HepG2 (cell line): ENCODE results near the gene ASB3. TPM values are rescaled to one million over a fixed set of nuclear protein-coding genes. Genes with fewer than 3 reads are reported as not detected.

Source experiments
- ATAC-seq: fragments of 200-7000 bp; cut with Tn5 transposase; 3 replicates; pipeline ENCODE4 v1.9.1; 2020; ENCODE audit warnings: mild to moderate bottlenecking, moderate library complexity
- BruUV-seq: library from RNA; stranded (reverse); fragments of 400-500 nt; replicated peaks from 2 replicates; lab custom pipeline; 2021; lab: Mats Ljungman, UMichigan
- CTCF ChIA-PET: fragments of 300-600 bp; formaldehyde crosslinking; extraction: SDS; loops from one replicate; lab custom pipeline; 2021; ENCODE audit warnings: low total read pairs, inconsistent platforms, low intra/inter-chr PET ratio; lab: Yijun Ruan, JAX
- POLR2A ChIA-PET: fragments of 350-600 bp; sonication (Branson Sonifier 250); formaldehyde crosslinking; loops from one replicate; lab custom pipeline; 2020; ENCODE audit warnings: antibody characterized with exemption, inconsistent platforms; lab: Yijun Ruan, JAX
- DNase-seq: peaks from one replicate; pipeline ENCODE4 v3.0.0-alpha.2; 2015; ENCODE audit warnings: low spot score
- FAIRE-seq: peaks from 3 replicates; lab custom pipeline; 2011; peaks lifted over from hg19 to GRCh38; lab: Jason Lieb, UNC
- H2AFZ ChIP-seq: one replicate; pipeline ENCODE4 v1.6.1; 2011; ENCODE audit warnings: low read length, inconsistent platforms
- H3K27ac ChIP-seq: fragments of 300-600 bp; 3 replicates; pipeline ENCODE4 v1.8.0; 2011; ENCODE audit warnings: mixed run types, mild to moderate bottlenecking, mixed read lengths, low read length, inconsistent platforms; ENCODE audit not compliant: insufficient read depth; ENCODE audit errors: extremely low read length
- H3K27me3 ChIP-seq, 2 experiments: fragments of 200-600 bp in 1 of 2; 2 replicates in 1 of 2; 3 replicates in 1 of 2; pipeline versions ENCODE4 v1.6.0 to v1.8.0; 2011; ENCODE audit warnings: low read length in 2 of 2, mild to moderate bottlenecking in 2 of 2, moderate library complexity in 2 of 2, inconsistent platforms in 1 of 2; ENCODE audit not compliant: insufficient read depth in 2 of 2, control insufficient read depth in 1 of 2
- H3K36me3 ChIP-seq, 2 experiments: fragments of 200-600 bp in 1 of 2; replicated peaks in 1 of 2; 2 replicates in 1 of 2; 3 replicates in 1 of 2; pipeline versions ENCODE4 v1.5.1 to v1.8.0; 2011; ENCODE audit warnings: low read length in 2 of 2, inconsistent platforms in 1 of 2; ENCODE audit not compliant: insufficient read depth in 2 of 2, control insufficient read depth in 1 of 2
- H3K4me1 ChIP-seq: 2 replicates; pipeline ENCODE4 v1.5.1; 2012; ENCODE audit warnings: low read length, inconsistent platforms; ENCODE audit not compliant: insufficient read depth
- H3K4me2 ChIP-seq: 2 replicates; pipeline ENCODE4 v1.6.0; 2011; ENCODE audit warnings: low read depth, low read length, inconsistent platforms
- H3K4me3 ChIP-seq, 3 experiments: fragments of 200-600 bp in 1 of 3; sonication (generic), shearing (Covaris generic) in 1 of 3; replicated peaks in 1 of 3; 2 replicates each; pipeline ENCODE4 v1.5.1; 2011 to 2016; ENCODE audit warnings: low read length in 3 of 3, inconsistent platforms in 2 of 3, low read depth in 2 of 3, mild to moderate bottlenecking in 2 of 3, control low read depth in 1 of 3, mixed read lengths in 1 of 3; ENCODE audit not compliant: insufficient read depth in 1 of 3
- H3K79me2 ChIP-seq: one replicate; pipeline ENCODE4 v1.6.1; 2011; ENCODE audit warnings: low read length, inconsistent platforms; ENCODE audit not compliant: insufficient read depth
- H3K9ac ChIP-seq: 2 replicates; pipeline ENCODE4 v1.6.0; 2011; ENCODE audit warnings: mild to moderate bottlenecking, low read depth, low read length, inconsistent platforms; ENCODE audit not compliant: insufficient read depth
- H3K9me3 ChIP-seq: 2 replicates; pipeline ENCODE4 v1.5.1; 2012; ENCODE audit warnings: mild to moderate bottlenecking, low read length
- H4K20me1 ChIP-seq: 2 replicates; pipeline ENCODE4 v1.6.0; 2011; ENCODE audit warnings: inconsistent platforms, mild to moderate bottlenecking, low read length, moderate library complexity; ENCODE audit not compliant: insufficient read depth
- FOXA3 ChIP-seq: IDR thresholded peaks from 2 replicates; pipeline ENCODE4 v1.6.1; 2016; ENCODE audit warnings: missing genetic modification reagents, missing compliant biosample characterization
- FOXP1 ChIP-seq, 2 experiments: fragments of 450-650 bp in 1 of 2; IDR thresholded peaks; 2 replicates each; pipeline ENCODE4 v1.6.1; 2017 to 2018; ENCODE audit warnings: antibody characterized with exemption in 1 of 2
- HDAC1 ChIP-seq: sonication (generic); formaldehyde crosslinking; IDR thresholded peaks from 2 replicates; pipeline ENCODE4 v1.5.1; 2020; ENCODE audit warnings: mild to moderate bottlenecking, missing genetic modification reagents
- HOXA5 ChIP-seq: sonication (generic); formaldehyde crosslinking; IDR thresholded peaks from 2 replicates; pipeline ENCODE4 v1.4.0; 2020; ENCODE audit warnings: missing genetic modification reagents
- NCOA2 ChIP-seq: sonication (generic); formaldehyde crosslinking; IDR thresholded peaks from 2 replicates; pipeline ENCODE4 v1.8.0; 2022; ENCODE audit warnings: inconsistent platforms
- NR2F2 ChIP-seq: IDR thresholded peaks from 2 replicates; pipeline ENCODE4 v1.6.1; 2012; ENCODE audit warnings: low read depth, inconsistent platforms, borderline replicate concordance
- PHF21A ChIP-seq: sonication (generic); formaldehyde crosslinking; IDR thresholded peaks from 2 replicates; pipeline ENCODE4 v1.5.0; 2020; ENCODE audit warnings: mild to moderate bottlenecking, missing genetic modification reagents
- RAD21 ChIP-seq: fragments of 450-650 bp; formaldehyde crosslinking; IDR thresholded peaks from 2 replicates; pipeline ENCODE4 v1.5.0; 2020; ENCODE audit warnings: mild to moderate bottlenecking
- ZNF121 ChIP-seq: sonication (generic); formaldehyde crosslinking; IDR thresholded peaks from 2 replicates; pipeline ENCODE4 v1.5.0; 2020; ENCODE audit warnings: mild to moderate bottlenecking, missing genetic modification reagents
- ZNF605 ChIP-seq: sonication (generic); formaldehyde crosslinking; IDR thresholded peaks from 2 replicates; pipeline ENCODE4 v1.8.0; 2022; ENCODE audit warnings: mild to moderate bottlenecking, missing genetic modification reagents
- ZNF780A ChIP-seq: sonication (generic); formaldehyde crosslinking; IDR thresholded peaks from 2 replicates; pipeline ENCODE4 v1.8.0; 2022; ENCODE audit warnings: mild to moderate bottlenecking, missing genetic modification reagents, moderate library complexity
- WGBS: methylation state at CpG from one replicate; pipeline ENCODE4 v1.1.6; 2017; ENCODE audit warnings: low lambda C conversion rate; 5-methylcytosine and 5-hydroxymethylcytosine counted together
- in situ Hi-C: cut with HindIII; loops from 2 replicates; pipeline ENCODE4 v1.10.0; 2017; ENCODE audit warnings: low pct_unique_long_range_greater_than_20kb; ENCODE audit not compliant: extremely low pct_ligation_motif_present
- intact Hi-C: fragments of 100-400 bp; cut with micrococcal nuclease; formaldehyde crosslinking; loops from one replicate; pipeline ENCODE4 v1.10.0; 2022; ENCODE audit not compliant: unreplicated experiment
- polyA plus RNA-seq, 8 experiments: library from polyadenylated mRNA; depleted of rRNA in 3 of 8; stranded (reverse) in 7 of 8; unstranded in 1 of 8; fragments of >200 nt; fragmentation: Illumina TruSeq in 4 of 8; extraction: Trizol in 4 of 8; gene quantifications; 2 replicates each; pipeline versions ENCODE4 v1.2.1 to v1.2.3, GENCODE V29; 2011 to 2016; ENCODE audit warnings: low read depth in 4 of 8, missing spikeins in 1 of 8, mixed read lengths in 1 of 8; ENCODE audit not compliant: insufficient read depth in 1 of 8
- total RNA-seq, 5 experiments: library from RNA; depleted of rRNA; stranded (reverse); fragments of >200 nt; fragmentation: Illumina TruSeq; extraction: Trizol; gene quantifications; 2 replicates each; pipeline ENCODE4 v1.2.3, GENCODE V29; 2016; ENCODE audit warnings: low read depth in 1 of 5
- TF ChIP-seq, protein P1 (sequence below): sonication (generic); formaldehyde crosslinking; IDR thresholded peaks from 2 replicates; pipeline ENCODE4 v1.5.1; 2020; ENCODE audit warnings: mild to moderate bottlenecking, missing genetic modification reagents, moderate library complexity
- TF ChIP-seq, protein P2 (sequence below): sonication (generic); formaldehyde crosslinking; IDR thresholded peaks from 2 replicates; pipeline ENCODE4 v1.4.0; 2020; ENCODE audit warnings: missing genetic modification reagents, mild to moderate bottlenecking, borderline replicate concordance
- TF ChIP-seq, protein P3 (sequence below): sonication (generic); formaldehyde crosslinking; IDR thresholded peaks from 2 replicates; pipeline ENCODE4 v1.5.0; 2020; ENCODE audit warnings: mild to moderate bottlenecking, missing genetic modification reagents

Gene ASB3
- total and polyA plus RNA-seq, 2 of the 13 experiments (the other 11 are each of a cell fraction or from before 2014, with no cell fraction given): 40.1 to 41.8 TPM

DNA sequence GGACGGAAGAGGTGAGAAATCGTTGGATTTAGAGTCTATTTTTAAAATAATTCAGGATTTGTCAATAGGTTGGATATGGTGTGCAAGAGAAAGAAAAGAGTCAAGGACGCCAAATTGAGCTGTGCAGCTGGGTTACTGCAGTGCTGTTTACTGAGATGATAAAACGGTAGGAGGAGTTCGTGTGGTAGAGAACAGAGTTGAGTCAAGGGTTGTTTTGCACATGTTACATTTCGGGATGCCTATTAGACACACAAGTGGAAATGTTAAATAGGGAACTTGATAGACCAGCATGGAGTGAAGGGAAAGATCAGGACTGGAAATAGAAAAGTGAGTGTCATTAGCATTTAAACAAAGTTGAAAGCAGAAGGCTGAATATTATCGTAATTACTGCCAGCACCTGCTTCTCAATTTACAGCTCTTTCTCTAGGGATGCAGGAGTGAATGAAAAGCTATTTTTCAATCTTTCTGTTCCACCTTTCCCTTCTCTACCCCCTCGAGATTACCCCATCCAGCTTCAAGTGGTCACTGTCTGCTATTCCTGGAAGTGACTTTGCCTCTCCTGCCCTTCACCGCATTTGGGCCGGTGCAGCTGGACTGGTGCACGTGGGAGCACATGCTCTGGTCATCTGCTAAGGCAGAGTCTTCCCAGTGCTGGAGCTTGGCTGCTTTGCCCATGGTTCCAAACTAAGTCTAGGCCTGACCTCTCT is 42.7 kb upstream of the ASB3 start:
- Histone ChIP-seq H3K9me3 (no peaks in the 10 kb centered on the region), H3K27ac (peak overlapping the region; percentile 93), H3K9ac (no peak overlapping the region), H3K4me1 (peaks cover 53% of the 10 kb centered on the region), H4K20me1 (no peaks in the 10 kb centered on the region), H3K79me2 (no peaks in the 10 kb centered on the region), H3K36me3 (no peaks in the 10 kb centered on the region), H2AFZ (no peak overlapping the region), H3K4me3 (no peak overlapping the region), H3K27me3 (no peaks in the 10 kb centered on the region), H3K4me2 (no peak overlapping the region)
- BruUV-seq: no TSS peak
- WGBS: 82% methylated on average over 11 of the region's 11 CpGs
- CTCF ChIA-PET: no interaction called here
- POLR2A ChIA-PET: no interaction called here
- FAIRE-seq: no peak
- intact Hi-C loops: no loop called here
- DNase-seq: peak; percentile 23
- ATAC-seq: no peak
- in situ Hi-C loops: no loop called here
- TF ChIP-seq PHF21A (CRISPR knock-in tag) (no peak), NCOA2 (CRISPR knock-in tag) (no peak), ZNF605 (0 out of 2 replicates have a peak, but pooled peaks have one; percentile 34), NR2F2 (no peak), ZNF780A (CRISPR knock-in tag) (no peak), ZNF121 (CRISPR knock-in tag) (no peak), RAD21 (CRISPR knock-in tag) (no peak), HDAC1 (CRISPR knock-in tag) (no peak), HOXA5 (CRISPR knock-in tag) (no peak), FOXA3 (peak; percentile 48), FOXP1 (IDR thresholded peaks at IDR 0.05) (no peak), FOXP1 (CRISPR knock-in tag; IDR thresholded peaks at IDR 0.05) (peak; percentile 22; the same call in 1 of the 2 replicates)
- TF ChIP-seq, protein P1, sequence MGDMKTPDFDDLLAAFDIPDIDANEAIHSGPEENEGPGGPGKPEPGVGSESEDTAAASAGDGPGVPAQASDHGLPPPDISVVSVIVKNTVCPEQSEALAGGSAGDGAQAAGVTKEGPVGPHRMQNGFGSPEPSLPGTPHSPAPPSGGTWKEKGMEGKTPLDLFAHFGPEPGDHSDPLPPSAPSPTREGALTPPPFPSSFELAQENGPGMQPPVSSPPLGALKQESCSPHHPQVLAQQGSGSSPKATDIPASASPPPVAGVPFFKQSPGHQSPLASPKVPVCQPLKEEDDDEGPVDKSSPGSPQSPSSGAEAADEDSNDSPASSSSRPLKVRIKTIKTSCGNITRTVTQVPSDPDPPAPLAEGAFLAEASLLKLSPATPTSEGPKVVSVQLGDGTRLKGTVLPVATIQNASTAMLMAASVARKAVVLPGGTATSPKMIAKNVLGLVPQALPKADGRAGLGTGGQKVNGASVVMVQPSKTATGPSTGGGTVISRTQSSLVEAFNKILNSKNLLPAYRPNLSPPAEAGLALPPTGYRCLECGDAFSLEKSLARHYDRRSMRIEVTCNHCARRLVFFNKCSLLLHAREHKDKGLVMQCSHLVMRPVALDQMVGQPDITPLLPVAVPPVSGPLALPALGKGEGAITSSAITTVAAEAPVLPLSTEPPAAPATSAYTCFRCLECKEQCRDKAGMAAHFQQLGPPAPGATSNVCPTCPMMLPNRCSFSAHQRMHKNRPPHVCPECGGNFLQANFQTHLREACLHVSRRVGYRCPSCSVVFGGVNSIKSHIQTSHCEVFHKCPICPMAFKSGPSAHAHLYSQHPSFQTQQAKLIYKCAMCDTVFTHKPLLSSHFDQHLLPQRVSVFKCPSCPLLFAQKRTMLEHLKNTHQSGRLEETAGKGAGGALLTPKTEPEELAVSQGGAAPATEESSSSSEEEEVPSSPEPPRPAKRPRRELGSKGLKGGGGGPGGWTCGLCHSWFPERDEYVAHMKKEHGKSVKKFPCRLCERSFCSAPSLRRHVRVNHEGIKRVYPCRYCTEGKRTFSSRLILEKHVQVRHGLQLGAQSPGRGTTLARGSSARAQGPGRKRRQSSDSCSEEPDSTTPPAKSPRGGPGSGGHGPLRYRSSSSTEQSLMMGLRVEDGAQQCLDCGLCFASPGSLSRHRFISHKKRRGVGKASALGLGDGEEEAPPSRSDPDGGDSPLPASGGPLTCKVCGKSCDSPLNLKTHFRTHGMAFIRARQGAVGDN (CRISPR knock-in tag): peak; percentile 67
- TF ChIP-seq, protein P2, sequence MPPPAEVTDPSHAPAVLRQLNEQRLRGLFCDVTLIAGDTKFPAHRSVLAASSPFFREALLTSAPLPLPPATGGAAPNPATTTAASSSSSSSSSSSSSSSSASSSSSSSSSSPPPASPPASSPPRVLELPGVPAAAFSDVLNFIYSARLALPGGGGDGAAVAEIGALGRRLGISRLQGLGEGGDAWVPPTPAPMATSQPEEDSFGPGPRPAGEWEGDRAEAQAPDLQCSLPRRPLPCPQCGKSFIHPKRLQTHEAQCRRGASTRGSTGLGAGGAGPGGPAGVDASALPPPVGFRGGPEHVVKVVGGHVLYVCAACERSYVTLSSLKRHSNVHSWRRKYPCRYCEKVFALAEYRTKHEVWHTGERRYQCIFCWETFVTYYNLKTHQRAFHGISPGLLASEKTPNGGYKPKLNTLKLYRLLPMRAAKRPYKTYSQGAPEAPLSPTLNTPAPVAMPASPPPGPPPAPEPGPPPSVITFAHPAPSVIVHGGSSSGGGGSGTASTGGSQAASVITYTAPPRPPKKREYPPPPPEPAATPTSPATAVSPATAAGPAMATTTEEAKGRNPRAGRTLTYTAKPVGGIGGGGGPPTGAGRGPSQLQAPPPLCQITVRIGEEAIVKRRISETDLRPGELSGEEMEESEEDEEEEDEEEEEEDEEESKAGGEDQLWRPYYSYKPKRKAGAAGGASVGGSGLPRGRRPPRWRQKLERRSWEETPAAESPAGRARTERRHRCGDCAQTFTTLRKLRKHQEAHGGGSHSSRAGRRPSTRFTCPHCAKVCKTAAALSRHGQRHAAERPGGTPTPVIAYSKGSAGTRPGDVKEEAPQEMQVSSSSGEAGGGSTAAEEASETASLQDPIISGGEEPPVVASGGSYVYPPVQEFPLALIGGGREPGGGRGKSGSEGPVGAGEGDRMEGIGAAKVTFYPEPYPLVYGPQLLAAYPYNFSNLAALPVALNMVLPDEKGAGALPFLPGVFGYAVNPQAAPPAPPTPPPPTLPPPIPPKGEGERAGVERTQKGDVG (CRISPR knock-in tag): peak; percentile 36; the same call in 1 of the 2 replicates
- TF ChIP-seq, protein P3, sequence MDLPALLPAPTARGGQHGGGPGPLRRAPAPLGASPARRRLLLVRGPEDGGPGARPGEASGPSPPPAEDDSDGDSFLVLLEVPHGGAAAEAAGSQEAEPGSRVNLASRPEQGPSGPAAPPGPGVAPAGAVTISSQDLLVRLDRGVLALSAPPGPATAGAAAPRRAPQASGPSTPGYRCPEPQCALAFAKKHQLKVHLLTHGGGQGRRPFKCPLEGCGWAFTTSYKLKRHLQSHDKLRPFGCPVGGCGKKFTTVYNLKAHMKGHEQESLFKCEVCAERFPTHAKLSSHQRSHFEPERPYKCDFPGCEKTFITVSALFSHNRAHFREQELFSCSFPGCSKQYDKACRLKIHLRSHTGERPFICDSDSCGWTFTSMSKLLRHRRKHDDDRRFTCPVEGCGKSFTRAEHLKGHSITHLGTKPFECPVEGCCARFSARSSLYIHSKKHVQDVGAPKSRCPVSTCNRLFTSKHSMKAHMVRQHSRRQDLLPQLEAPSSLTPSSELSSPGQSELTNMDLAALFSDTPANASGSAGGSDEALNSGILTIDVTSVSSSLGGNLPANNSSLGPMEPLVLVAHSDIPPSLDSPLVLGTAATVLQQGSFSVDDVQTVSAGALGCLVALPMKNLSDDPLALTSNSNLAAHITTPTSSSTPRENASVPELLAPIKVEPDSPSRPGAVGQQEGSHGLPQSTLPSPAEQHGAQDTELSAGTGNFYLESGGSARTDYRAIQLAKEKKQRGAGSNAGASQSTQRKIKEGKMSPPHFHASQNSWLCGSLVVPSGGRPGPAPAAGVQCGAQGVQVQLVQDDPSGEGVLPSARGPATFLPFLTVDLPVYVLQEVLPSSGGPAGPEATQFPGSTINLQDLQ (CRISPR knock-in tag): no peak
